HG02973 (cell line): ENCODE data around the gene DDX24.

Experiments used
- ATAC-seq: cut with Tn5 transposase; IDR thresholded peaks from one replicate; pipeline ENCODE4 v1.9.1; 2021; ENCODE audit warnings: moderate library complexity; ENCODE audit not compliant: unreplicated experiment

Gene DDX24

DNA sequence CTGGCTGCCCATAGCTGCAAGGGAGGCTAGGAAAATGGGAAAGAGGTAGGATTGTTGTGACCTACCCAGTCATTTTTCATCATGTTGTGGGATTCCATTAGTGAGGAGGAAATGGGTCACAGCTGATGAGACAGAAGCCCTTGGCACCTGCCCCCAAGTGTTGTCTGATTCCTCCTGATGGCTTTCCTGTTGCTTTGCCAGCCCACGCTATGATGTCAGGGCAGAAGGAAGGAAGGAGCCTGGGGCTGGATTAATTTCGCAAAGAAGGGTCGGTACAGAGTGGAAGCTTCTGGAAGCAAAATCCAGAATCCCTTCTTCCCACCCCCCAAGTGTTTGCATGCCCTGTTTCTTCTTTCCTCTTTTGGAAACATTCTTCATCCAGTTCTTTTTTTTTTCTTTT, 46.1 kb downstream of the DDX24 start:
- no peak for ATAC-seq

DNA sequence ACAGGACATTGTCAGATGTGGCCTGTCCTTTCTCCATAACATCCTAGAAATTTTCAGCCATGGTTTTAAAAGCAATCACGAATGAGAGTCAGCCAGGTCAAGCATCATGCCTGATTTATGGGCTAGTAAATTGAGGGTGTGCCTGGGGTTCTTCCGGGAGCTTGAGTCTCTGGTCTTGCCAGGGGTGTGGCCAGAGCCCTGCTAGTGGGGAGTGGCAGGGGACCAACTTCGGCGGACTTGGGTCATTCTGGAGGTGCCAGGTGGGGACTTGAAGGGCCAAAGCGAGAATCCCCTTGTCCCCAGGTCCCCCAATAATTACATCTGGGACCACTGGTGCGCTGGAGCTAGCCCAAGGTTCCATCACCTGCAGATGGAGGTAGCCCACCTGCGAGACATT, 49.1 kb downstream of the DDX24 start:
- ATAC-seq = no peak

DNA sequence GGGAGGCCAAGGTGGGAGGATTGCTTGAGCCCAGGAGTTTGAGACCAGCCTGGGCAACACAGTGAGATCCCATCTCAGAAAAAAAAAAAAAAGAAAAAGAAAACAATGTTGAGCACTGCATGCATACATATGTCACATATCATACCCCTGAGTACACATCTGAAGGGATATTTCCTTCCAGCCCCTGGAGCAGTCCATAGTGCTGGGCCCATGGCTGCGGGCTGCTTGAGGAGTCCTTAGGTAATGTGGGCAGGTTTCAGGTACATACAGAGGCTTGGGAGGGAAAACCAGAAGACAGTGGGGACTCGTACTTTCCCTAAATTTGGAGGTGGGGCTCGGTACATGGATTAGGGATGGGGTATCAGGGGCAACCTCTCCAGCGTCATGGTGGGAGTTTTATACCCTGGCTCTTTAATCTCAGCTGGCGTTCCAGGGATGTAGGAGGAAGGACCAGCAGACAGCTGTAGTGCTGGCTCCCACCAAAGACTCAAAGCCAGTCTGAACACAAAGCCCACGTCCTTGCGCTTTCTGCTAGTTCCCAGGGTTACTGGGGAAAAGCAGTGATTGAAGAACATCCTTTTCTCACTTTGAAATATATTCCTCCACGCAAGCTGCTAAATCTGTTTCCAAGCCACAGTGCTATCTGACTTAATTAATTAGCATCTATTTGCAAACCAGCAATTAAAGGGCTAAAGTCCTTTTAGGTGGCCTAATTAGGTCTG, 49.7 kb downstream of the DDX24 start:
- ATAC-seq = no peak

DNA sequence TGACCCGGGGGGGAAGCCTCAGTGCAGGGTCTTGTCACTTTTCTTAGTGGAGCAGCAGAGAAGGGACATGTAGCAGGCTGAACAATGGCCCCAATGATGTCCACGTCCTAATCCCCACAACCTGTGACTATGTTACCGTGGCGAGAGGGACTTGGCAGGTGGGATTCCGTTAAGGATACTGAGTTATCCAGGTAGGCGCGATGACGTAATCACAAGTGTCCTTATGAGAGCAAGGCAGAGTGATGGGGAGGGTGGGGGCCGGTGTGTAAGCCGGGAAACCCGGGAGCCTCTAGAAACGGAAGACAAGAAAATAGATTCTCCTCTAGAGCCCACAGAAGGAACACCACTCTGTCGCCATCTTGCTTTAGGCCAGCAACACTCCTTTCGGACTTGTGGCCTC, 50.4 kb downstream of the DDX24 start:
- ATAC-seq = no peak

DNA sequence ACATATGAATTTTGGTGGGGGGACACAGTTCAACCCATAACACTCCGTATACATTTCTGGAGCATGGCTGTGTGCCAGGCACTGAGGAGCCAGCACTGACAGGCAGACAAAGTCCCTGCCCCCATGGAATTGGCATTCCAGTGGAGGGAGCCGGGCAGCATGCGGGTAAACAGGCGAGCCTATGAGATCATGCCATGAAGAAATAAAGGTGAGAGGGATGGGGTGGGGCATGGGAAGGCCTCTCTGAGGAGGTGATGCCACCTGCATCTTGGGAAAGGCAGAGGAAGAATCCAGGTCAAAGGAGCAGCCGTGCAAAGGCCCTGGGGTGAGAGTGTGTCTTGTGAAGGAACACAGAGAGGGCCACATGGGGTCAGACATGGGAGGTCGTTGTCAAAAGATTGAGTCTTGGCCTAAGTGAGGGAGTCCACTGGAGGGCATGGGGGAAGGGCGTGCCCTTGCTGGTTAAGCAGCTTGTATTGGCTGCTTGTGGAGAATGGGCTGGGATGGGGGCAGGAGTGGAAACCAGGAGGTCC, 51.3 kb downstream of the DDX24 start:
- no peak for ATAC-seq

DNA sequence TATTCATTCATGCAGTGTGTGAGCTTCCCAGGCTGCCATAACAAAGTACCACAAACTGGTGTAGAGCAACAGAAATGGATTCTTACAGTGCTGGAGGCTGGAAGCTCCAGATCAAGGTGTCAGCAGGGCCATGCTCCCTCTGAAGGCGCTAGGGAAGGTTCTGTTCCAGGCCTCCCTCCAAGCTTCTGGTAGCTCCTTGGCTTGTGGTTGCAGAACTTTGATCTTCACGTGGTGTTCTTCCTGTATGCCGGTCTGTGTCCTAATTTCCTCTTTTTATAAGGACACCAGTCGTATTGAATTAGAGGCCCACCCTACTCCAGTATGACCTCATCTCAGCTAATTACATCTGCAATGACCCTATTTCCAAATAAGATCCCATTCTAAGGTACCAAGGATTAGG, 51.7 kb downstream of the DDX24 start:
- ATAC-seq = no peak

DNA sequence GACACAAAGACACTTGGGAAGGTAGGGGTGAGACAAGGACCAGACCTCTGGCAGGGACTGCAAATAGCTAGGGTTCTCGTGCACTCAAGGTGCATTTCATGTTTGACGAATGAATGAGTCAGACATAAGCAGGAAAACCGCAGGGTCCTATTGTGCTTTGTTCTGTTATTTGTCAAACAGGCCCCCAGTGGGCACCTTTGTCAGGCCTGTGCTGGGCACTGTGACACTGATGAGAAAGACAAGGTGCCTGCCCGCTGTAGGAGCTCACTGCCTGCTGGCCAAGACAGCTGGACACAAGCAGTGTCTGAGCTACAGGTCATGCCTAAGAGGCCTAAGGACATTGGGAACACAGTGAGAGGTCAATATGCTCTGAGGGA, 52.6 kb downstream of the DDX24 start:
- ATAC-seq = no peak

DNA sequence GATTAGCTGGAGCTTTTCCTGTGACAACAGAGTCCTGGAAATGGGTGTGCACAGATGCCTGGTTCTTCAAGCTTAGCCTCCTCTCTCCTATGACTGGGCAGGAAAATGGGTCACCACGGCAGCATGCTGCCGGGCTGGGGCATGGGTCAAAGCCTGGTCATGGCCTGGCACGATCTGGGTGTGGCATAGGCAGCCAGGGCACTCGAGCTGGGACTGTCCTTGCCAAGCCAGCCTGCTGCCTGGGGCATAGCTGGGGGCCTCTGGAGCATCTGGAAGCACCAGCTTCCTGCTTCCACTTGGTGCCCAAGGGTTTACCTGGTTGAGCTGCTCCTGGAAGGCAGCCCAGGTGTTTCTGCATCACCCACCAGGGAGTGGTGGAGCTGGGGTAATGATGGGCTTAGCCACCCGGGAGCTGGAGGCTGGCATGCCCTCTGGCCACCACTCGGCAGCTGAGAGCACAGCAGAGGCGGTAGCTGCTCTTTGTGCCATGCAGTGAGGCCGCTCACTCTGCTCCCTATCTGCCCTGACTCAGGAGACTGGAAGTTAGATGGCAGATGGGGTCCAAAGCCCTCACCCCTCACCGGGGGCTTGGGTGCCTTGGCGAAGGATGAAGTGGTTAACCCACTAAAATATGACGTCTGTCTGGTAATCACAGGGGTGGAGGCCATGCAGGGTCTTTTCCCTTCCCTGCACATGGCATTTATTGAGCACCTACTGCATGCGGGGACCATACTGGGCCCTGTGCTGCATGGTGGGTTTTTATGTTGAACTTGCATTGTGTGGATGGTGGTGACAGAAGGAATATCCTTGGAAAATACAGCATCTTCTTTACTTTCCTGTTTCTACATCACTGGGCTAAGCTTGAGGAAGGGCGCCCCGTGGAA, 53.2 kb downstream of the DDX24 start:
- ATAC-seq = no peak

DNA sequence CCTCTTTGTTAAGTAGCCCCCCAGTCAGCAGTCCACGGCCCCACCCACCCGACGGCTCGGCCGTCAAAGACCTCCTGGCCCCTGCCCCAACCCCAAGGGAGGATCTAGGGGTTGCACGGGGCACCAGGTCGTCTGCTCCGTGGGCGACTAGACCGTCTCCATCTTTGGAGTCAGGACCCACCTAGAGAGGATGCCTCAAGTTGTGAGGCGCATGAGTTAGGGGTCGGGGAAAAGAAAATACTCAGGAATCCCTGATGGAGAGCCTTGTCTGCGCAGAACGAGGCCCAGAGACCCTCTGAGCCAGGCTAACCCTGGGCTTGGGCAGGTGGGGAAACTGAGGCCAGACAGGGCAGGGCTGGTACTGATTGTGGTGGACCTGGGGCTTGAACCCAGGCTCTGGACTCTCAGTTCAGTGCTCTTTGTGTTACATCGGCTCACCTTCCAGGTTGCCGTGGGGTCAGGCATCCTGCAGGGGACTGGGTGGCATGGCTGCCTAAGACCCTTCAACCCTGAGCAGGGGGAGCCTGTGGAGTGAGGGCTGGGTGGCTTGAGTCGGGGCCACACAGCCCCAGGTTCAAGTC, 54.0 kb downstream of the DDX24 start:
- ATAC-seq = no peak

DNA sequence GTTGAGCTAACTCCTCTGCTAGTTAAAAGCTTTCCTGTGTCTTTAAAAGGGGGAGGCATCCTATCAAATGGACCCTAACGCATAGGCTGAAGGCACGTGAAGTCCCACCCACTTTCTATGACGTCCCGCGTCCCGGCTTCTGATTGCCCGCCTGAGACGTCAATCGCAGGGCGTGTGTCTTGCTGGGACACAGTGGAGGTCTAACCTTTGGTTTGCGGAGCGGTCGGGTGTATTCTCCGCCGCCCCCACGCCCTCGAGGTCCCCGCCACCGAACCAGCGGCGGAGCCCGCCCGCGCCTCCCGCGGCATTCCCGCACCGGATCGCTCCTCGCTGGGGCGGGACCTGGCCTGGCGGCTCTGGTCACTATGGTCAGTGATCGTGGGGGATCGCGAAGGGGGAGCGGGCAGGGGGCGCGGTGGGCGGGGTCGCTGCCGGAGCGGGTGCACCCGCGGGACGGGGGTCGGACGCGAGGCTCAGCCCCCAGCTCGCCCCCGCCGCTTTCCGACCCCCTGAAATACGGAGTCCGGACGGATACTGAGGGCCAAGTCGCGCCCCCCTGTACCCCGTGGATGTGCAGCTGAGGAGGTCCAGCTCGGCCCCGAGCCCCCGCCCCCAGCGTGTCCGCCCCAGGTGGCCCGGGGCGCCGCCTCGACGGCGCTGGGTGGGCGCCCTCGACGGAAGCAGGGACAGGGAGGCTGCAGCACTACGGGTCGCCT, 54.7 kb downstream of the DDX24 start, which contains the start of gene OTUB2:
Gene OTUB2, plus strand, starts transcription at position 168 of the 716 bp plus-strand sequence. Its CDS starts 198 bp downstream, at position 366.
- ATAC-seq = peak; percentile 100

DNA sequence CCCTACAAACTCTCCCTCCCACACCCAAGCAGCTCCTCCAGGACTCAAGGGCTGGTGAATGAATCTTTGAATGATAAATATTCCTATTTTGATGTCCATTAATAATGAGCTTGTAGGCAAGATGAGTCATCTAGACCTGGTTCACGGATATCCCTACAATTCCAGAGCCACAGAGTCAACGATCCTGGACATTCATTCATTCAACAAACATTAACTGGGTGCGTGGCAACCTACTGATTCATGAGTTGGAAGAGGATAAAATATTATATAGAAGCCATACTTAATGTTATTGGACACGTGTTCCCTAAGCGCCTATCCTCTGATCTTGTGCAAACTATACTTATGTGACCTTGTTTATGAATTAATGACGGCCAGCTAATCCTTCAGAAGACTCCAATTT, 55.3 kb downstream of the DDX24 start:
- ATAC-seq = no peak

DNA sequence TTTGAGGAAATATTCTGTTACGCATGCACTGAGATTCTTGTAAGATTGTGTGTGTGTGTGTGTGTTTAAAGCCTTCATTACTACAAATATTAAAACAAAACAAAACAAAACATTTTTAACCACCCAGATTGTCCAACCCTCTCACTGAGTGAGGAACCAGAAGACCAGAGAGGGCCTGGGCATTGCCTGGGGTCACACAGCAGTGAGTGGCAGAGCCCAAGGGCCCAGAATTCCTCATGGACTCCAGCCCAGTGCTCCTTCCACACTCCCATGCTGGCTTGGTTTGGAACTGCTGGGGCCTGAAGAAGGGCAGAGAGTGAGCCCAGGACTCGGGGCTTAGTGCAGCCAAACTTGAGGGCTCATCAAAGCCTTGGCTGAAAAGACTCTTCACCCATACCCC, 56.5 kb downstream of the DDX24 start:
- ATAC-seq = no peak

DNA sequence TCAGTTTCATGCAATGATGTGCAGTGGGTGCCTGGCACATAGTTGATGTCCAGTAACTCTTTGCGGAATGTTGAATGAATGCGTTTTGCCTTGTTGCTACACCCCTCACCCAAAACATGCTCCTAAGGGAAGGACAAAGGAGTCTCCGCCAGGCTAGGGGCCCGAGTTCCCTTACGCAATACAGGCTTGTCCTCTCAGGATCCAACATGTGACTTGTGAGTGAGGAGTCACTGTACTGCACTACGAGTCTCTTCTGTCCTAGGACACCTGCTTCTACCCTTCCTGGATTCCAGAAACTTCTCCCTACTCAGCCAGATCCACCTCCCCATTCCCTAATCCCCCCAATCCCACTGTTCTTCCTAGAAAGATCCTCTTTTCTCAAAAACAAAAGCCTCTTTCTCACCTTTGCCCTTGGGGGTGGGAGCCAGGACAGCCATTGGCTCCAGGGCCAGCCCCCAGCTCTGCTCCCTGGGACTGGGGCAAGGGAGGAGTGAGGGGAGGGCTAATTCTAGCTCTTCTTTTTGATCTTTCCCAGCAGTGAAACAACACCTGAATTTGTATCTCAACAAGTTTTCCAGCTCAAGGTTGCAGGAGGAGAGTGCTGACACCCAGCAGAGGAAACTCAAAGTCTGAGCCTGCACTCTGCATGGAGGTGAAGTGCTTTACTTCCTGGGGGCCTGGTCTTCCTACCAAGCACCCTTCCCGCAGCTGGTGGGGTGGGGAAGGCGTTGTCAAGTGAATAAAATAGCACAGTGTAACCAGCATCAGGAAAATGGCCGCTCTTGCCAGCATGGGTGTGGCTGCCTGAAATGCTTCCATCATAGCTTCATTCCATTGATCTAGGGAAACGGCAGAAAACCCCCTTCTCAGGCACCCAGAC, 58.2 kb downstream of the DDX24 start:
- ATAC-seq = no peak

DNA sequence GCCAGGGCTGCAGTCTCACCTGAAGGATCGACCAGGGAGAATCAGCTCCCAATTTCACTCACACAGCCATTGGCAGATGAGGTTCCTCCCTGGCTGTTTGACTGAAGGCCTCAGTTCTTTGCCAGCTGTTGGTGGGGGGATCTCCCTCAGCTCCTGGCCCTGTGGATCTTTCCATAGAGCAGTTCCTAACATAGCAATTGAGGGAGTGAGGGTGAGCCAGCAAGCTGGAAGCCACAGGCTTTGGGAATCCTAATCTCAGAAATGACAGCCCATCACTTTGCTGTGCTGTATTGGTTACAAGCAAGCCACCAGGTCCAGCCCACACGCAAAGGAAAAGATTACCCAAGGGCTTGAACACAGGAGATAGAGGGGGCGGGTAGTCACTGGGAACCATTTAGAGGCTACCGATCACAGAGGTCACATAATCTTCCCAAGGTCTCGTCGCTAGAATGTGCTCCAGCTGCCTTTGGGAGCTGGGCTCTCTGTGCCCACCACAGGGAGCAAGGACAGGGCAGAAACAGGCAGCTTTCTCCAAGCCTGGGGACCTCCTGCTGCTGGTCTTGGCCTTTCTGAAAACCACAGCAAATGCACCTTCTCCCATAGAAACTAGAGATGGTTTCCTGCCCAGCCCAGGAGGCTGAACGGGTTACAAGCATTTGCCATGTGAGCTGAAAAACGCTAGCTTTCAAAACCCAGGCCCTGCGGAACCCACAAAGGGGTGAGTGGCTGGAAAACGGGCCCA, 59.4 kb downstream of the DDX24 start:
- no peak for ATAC-seq

DNA sequence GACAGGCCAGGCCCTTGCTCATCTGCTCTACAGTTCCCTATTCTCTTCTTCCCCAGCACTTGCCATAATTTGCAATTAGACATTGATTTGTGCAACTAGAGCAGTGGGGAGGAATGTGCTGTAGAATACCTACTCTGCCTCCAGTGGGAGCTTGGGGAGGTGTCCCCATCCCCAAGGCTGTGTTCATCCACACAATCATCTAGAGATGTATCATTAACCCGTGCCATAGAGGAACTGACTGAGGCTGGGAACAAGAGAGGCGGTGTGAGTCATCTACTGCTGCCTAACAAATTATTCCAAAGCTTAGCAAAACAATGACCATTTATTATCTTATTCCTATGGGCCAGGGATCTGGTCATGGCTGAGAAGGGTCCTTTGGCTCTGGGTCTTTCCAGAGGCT, 60.0 kb downstream of the DDX24 start:
- no peak for ATAC-seq

DNA sequence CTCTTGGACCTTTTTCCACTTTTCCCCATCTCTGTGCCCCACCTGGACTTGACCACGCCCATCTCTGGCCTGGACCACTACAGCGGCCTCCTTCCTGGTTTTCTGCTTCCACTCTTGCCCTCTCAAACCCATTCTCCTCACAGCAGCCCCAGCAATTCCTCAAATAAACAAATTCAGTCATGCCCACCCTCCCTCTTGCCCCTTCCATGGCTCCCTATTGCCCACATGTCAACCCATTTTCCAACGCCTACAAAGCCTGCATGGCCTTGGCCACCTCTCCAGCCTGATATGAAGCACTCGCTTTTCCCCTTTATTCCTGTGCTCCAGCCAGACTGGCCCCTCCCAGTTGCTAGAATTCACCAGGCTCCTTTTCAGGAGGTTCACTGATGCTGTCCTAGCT, 60.7 kb downstream of the DDX24 start:
- no peak for ATAC-seq

DNA sequence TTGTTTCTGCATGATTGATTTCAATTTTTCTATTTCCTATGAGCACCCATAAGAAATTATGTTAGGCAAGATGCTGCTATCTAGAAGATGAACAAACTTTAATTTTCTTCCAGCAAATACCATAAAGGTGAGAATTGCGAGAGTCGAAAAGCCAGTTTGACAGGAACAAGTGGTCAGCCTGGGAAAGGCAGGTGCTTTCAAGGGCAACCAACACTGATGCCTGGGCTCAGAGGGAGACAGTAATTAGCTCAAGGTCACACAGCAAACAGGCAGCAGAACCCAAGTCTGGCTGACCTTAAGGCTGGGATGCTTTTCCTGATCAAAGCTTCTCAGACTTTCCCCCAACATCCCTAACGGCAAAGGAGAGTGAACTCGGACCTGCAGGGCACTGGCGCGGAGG, 61.7 kb downstream of the DDX24 start:
- no peak for ATAC-seq

DNA sequence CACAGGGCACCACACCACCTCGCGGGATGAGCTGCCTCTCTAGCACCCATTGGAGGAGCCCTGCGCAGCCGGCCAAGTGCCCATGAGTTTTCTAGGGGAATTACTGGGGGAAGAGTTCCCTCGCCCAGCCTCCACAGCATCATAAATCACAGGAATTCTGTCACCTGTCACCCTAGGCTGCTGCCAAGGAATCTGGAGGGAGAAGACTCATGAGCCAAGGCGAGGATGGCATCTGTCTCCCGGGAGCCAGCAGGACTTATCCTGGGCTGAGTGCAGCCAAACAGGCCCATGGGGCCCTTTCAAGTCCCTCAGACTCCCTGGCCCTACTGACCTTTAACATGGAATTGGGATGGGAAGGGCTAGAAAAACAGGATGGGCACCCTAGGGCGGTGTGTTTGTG, 62.7 kb downstream of the DDX24 start:
- no peak for ATAC-seq

DNA sequence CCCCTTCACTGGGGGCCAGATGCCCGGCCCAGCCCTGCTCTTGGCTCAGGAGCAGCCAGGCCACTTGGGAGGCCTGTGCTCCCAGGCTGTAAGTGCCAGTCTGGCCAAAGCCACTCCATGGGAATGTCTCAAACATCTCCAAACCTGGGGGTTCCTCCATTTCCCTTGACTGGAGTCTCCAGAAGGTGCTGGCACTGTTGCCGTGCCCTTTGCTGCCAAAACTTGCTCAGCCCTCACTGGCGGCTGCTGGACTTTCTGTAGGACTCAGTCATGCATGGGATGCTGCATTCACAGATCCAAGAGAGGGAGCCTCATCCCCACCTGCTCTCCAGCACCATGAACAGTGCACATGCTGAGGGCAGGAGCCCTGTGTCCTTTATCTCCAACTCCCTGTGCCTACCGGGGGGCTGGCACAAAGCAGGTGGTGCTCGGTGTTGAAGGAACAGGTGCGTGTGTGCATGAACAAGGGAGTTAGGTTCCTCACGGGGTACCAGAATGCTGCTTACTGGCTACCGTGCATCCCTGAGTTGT, 64.5 kb downstream of the DDX24 start:
- ATAC-seq = no peak
